T-helper 2 cell (primary cell): Measurements from ENCODE around the gene GPRC6A.
"Not testable (repeated sequence)": the region's sequence is repeated elsewhere in the genome, so short reads cannot be mapped to it uniquely, and the experiment has no call there.

Source experiments
- DNase-seq, 5 experiments: peaks; one replicate each; pipeline versions ENCODE4 v3.0.0 to v3.0.0-alpha.2; 2012 to 2022
- total RNA-seq, 2 donors: gene quantifications; one replicate each; lab custom pipeline; 2026; lab: John Stamatoyannopoulos, UW

GPRC6A gene
- total RNA-seq = 0 reads per million in 2 donors

- no peak for DNase-seq
These were observed at the start of gene GPRC6A for GRCh38 chr6:116828983-116829382. TSS of gene GPRC6A (minus strand) at chr6:116829083. CDS start at chr6:116829013, 70 bp downstream.

DNA sequence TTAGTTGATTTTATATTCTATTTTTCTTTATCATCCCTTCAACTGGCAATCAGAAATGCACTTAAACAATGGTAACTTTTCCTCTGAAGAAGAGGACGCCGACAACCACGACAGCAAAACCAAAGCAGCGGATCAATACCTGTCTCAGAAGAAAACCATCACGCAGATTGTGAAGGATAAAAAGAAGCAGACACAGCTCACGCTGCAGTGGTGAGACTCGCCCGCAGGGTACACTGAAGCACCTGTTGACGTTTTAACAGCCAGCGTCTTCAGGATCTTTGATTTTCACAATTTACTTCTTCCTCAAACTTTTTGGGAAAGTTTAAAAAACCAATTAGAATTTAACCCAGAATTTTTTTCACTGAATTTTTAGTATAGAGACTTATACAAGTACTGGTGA, 48.9 kb upstream of the GPRC6A start:
- peak in 1 of 5 experiments; percentile 8 for DNase-seq

DNA sequence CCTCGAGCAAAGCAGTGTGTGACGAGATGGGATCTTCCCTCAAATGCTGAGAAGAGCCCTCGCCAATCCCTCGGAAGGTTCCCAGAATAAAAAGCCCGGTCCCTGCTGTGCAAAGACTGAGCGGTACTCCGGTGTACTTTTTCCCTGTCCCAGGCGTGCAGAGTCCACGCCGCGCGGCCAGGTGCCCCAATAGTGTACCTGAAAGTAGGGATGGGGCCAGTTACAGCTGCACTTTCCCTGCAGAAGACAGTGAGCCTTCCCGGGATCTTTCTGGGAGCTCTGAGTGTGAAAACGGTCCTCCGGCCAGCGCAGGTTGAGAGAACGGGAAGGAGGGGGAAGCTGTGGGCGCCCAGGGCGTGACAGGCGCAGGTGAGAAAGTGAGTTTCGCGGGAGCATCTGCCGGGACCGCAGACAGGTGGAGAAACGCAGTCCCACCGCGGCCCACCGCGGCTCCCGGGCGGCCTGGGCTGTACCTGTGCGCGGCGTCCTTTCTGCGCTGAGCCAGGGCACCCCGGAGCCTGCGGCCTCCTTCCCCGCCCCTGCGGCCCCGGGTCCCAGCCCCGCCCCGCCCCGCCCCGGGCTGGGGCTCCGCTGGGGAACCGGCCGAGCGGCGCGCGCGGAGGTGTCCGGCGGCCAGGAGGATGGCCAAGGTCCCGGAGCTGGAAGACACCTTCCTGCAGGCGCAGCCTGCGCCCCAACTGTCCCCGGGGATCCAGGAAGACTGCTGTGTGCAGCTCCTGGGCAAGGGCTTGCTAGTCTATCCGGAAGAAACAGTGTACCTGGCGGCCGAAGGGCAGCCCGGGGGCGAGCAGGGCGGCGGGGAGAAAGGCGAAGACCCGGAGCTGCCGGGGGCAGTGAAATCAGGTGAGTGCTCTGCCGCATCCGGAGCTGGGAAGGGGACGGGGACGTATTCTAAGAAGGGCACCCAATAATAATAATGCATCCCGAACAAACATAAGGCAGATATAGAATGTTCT, 48.0 kb upstream of the GPRC6A start, which contains the start of gene RFX6:
TSS of gene RFX6 (plus strand) at position 608 of the 977 bp plus-strand sequence. CDS start at position 642, 34 bp downstream.
- no peak for DNase-seq

DNA sequence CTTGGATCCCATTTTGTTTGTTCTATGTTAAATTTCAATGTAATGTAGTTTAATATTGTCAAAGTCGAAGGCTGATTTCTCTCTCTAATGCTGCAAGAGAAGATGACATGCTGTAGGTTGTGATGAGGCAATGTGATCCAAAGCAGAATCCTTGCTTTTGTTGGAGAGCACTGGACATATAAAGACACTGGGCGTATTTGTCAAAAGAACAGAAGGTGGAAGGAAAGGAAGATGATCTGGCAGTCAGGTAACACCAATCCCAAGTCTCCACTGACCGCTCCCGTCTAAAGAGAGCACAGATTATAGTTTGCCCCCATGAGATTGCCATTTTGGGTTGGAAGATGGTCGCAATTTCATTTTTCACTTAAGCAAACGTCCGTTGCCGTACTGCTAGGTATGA, 47.2 kb upstream of the GPRC6A start:
- no peak for DNase-seq

DNA sequence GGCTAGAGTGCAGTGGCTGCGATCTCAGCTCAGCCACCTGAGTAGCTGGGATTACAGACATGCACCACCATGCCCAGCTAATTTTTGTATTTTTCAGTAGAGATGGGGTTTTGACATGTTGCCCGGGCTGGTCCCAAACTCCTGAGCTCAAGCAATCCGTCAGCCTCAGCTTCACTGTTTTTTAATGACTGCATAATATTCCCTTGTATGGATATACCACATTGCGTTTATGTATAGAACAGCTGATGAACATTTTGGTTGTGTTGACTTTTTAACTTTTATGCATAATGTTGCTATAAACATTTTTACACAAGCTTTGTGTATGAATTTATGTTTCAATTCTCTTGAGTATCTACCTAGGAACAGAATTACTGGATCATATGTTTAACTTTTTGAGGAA, 43.9 kb upstream of the GPRC6A start:
- DNase-seq = no peak

GRCh38 chr6:116866281-116866871, 37.5 kb upstream of the GPRC6A start:
- peak in 1 of 5 experiments; percentile 27 for DNase-seq

- DNase-seq = no peak
These were observed 30.4 kb upstream of the GPRC6A start for GRCh38 chr6:116859264-116859663.

DNA sequence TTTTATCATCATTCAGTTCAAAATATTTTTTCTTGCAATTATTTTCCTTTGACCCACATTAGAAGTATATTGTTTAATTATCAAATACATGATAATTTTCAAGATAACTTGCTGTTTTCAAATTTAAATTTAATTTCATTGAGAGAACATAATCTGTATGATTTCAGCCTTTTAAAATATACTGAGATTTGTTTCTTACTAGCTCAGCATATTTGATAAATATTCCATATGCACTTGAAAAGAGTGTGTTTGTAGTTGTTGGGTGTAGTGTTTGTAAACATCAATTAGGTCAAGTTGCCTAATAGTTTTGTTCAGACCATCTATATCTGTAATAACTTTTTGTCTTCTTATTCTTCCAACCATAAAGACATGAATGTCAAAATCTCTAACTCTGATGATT, 29.2 kb upstream of the GPRC6A start:
- DNase-seq = no peak

DNA sequence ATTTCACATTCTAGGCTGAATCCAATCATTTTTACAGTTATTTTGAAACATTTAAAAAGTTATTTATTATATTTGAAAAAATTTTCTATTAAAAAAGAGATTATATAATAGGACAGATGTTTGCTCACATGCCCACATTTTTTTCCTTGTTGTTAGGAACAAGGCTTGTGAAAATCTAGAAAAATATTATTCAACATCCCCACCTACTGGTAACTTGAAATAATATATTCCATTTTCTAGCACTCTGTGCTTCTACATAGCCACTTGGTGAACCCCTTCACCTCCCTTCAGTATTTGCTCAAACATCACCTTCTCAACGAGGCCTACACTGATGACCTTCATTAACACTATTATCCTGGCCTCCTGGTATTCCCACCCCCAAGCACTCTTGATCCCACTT, 18.3 kb upstream of the GPRC6A start:
- peak in 1 of 5 experiments; percentile 11 for DNase-seq

- DNase-seq = no peak
These were observed 13.6 kb upstream of the GPRC6A start for GRCh38 chr6:116842459-116842858.

GRCh38 chr6:116840091-116840490, 11.2 kb upstream of the GPRC6A start:
- DNase-seq = no peak

DNA sequence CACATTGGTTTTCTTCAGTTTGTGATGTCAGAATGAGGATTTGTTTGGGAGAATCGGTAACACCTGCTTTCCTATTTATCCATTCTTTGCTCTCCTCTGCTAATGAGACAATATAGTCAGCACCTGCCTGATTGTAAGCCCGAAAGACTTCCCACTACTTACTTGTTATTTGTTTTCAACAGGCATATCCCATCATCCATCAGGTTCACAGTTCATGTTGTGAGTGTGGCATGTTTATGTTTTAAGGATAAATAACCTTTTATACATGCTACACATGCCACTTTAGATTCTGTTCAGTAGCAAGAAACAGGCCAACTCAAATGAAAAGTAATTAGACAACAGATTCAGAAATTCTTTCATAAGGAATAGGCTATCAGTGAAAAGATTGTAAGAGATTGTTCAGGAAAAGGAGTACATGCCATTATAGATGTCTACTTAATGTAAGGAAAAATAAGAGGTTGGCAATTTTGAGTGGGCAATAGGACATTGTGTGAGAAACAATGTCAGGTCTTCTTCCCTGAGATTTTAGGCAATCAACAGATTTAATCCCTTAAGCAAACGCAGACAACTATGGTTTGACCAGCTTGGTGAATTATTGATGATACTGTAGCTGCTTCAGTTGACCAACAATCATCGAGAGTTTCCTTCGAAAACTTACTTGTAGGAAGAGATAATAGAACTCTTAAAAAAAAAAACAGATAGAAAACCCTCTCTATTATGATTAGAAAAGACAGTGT, 7.9 kb upstream of the GPRC6A start:
- no peak for DNase-seq

GRCh38 chr6:116834526-116834925, 5.6 kb upstream of the GPRC6A start:
- DNase-seq = not testable (repeated sequence)

GRCh38 chr6:116827561-116828240, 1.2 kb downstream of the GPRC6A start:
- DNase-seq = no peak

DNA sequence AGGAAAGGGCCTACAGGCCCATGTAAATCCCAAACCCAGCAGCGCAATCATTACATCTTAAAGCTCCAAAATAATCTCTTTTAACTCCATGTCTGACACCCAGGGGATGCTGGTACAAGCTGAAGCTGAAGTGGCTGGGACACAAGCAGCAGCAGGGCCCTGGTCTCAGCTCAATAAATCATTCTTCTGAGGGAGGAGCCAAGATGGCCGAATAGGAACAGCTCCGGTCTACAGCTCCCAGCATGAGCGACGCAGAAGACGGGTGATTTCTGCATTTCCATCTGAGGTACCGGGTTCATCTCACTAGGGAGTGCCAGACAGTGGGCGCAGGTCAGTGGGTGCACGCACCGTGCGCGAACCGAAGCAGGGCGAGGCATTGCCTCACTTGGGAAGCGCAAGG, 12.5 kb downstream of the GPRC6A start:
- DNase-seq = not testable (repeated sequence)

DNA sequence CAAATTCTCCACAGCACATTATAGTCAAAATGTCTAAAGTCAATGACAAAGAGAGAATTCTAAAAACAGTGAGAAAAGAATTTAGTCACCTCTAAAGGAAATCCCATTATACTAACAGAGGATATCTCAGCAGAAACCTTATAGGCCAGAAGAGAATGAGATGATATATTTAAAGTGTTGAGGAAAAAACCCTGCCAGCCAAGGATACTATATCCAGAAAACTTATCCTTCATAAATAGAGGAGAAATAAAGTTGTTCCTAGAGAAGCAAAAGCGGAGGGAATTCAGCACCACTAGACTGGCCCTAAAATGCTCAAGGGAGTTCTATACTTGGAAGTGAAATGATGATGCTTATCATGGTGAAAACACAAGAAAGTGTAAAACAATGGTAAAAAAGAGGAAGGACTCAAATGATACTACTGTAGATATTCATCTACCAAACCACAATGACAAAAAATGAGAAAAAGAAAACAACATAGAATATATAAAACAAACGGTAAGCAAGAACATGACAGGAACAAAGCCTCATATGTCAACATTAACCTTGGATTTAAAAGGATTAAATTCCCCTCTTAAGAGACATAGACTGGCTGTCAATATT, 16.7 kb downstream of the GPRC6A start:
- DNase-seq = peak in 1 of 5 experiments; percentile 3

GRCh38 chr6:116801971-116802370, 26.9 kb downstream of the GPRC6A start:
- no peak for DNase-seq

GRCh38 chr6:116799945-116800344, 28.9 kb downstream of the GPRC6A start:
- DNase-seq = no peak

- peak in 1 of 5 experiments; percentile 16 for DNase-seq
These were observed 31.3 kb downstream of the GPRC6A start for GRCh38 chr6:116797585-116797984.

DNA sequence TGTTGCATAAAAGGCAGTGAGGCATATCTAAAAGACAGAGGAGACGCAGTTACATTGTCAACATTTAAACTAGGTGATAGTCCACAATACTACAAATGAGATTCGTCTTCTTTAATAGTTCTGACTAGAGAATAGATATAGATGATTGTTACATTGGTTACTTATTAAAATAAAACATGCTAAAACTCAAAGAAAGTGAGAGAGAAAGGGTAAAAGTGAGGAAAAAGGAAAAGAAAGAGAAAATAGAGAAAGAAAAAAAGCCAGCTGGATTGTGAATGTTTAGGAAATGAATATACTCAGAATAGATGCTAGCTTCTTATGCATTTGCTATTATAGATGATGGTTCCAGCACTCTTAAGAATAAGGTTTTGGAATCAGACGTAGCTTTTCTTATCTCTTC, 35.7 kb downstream of the GPRC6A start:
- no peak for DNase-seq

DNA sequence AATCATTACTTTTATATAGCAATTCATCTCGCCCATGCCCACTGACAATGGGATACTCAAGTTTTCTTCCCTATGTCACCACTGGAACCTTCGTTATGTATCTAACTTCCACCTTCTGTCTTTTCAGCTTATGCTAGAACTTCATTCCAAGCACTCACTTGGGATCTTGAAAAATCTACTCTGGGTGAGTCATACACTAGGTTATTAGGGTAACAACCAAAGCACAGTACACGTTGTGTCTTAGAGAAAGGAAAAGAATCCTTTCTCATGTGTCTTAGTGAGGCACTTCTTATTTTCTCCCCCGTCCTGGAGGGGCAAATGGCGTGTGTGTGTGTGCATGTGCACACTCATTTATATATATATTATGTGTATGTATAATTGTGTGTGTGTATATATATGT, 45.0 kb downstream of the GPRC6A start:
- no peak for DNase-seq

- no peak for DNase-seq
These were observed 49.2 kb downstream of the GPRC6A start for GRCh38 chr6:116779573-116780164.
